ENCODE results near the gene EXOSC10. TPM values are rescaled to one million over a fixed set of nuclear protein-coding genes. Genes with fewer than 3 reads are reported as not detected.

EXOSC10 gene
- polyA plus RNA-seq, 1 experiment, result 72.1 TPM

DNA sequence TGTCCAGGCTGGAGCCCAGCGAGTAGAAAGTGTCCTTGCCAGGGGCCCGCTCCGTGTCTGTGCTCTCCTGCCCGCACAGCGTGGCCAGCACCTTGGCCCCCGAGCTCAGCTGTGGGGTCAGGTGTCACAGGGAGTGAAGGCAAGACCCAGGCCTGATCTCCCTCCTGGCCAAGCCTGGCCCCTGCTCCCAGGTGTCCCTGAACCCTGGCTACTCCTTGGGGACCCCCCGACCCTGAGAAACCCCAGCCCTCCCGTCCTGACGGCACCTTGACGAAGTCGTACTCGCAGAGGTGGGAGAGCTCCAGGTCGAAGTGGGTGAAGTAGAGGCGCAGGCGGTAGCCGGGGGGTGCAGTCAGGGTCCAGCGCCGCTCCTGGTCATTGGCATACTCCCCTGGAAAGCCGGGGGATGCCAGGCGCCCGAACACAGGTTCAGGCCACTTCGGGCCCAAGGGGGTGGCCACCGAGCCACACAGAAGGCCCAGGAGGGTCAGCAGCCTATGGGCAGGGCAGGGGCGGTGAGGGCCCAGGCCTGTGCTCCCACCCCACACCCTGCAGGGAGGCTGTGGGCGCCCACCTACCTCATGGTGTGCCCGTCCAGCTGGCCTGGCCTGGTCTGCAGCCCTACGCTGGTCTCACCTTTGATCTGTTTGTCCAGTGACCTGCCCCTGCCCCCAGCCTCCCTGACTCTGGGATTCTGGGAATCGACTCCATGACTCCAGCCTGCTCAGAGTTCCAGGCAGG, 52.9 kb downstream of the EXOSC10 start, which contains the start of gene MASP2:
Gene MASP2 (minus strand): TSS at position 615 of the 741 bp plus-strand sequence. CDS start 32 bp downstream, at position 583.
- ChIA-PET POLR2A (no interaction called here), CTCF (interaction anchor here (2.8 kb wide), 1 partner anchor 9 kb away, joined by 11 read pairs; no protein-coding TSS in a partner anchor)
- no peak for DNase-seq (ENCODE audit: low read depth)
- H3K36me3 ChIP-seq (ENCODE audit: control insufficient read depth, insufficient read depth, low read length), result no peaks in the 10 kb centered on the region
- no peaks in the 10 kb centered on the region for H3K27me3 ChIP-seq (ENCODE audit: control insufficient read depth, insufficient read depth, low read length)
- H3K4me3 ChIP-seq (ENCODE audit: low read depth, low read length), result no peak within 1 kb of the TSS
- TF ChIP-seq, protein P1, sequence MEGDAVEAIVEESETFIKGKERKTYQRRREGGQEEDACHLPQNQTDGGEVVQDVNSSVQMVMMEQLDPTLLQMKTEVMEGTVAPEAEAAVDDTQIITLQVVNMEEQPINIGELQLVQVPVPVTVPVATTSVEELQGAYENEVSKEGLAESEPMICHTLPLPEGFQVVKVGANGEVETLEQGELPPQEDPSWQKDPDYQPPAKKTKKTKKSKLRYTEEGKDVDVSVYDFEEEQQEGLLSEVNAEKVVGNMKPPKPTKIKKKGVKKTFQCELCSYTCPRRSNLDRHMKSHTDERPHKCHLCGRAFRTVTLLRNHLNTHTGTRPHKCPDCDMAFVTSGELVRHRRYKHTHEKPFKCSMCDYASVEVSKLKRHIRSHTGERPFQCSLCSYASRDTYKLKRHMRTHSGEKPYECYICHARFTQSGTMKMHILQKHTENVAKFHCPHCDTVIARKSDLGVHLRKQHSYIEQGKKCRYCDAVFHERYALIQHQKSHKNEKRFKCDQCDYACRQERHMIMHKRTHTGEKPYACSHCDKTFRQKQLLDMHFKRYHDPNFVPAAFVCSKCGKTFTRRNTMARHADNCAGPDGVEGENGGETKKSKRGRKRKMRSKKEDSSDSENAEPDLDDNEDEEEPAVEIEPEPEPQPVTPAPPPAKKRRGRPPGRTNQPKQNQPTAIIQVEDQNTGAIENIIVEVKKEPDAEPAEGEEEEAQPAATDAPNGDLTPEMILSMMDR (IDR thresholded peaks at IDR 0.05; ENCODE audit: insufficient read depth, low read depth, low read length), result no peak

DNA sequence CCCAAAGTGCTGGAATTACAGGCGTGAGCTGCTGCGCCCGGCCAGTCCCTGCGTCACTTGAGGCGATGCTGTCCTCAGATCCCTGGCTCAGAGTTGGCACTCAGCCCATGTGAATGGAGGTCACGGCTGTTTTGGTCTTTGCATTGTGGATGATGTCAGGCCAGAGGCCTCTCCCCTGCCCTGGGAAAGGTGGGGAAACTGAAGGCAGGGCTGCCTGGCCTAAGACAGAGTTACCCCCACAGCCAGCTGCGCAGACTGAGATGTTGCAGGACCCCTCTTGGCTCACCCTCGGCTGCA, 53.5 kb downstream of the EXOSC10 start:
- H3K27me3 ChIP-seq (ENCODE audit: control insufficient read depth, insufficient read depth, low read length), result no peaks in the 10 kb centered on the region
- no peaks in the 10 kb centered on the region for H3K36me3 ChIP-seq (ENCODE audit: control insufficient read depth, insufficient read depth, low read length)
- ChIA-PET CTCF (interaction anchor here (2.8 kb wide), 1 partner anchor 9 kb away, joined by 11 read pairs; no protein-coding TSS in a partner anchor), POLR2A (no interaction called here)
- TF ChIP-seq, protein P1 (IDR thresholded peaks at IDR 0.05; ENCODE audit: insufficient read depth, low read depth, low read length), result no peak
- no peak for DNase-seq (ENCODE audit: low read depth)
- no peak overlapping the region for H3K4me3 ChIP-seq (ENCODE audit: low read depth, low read length)

DNA sequence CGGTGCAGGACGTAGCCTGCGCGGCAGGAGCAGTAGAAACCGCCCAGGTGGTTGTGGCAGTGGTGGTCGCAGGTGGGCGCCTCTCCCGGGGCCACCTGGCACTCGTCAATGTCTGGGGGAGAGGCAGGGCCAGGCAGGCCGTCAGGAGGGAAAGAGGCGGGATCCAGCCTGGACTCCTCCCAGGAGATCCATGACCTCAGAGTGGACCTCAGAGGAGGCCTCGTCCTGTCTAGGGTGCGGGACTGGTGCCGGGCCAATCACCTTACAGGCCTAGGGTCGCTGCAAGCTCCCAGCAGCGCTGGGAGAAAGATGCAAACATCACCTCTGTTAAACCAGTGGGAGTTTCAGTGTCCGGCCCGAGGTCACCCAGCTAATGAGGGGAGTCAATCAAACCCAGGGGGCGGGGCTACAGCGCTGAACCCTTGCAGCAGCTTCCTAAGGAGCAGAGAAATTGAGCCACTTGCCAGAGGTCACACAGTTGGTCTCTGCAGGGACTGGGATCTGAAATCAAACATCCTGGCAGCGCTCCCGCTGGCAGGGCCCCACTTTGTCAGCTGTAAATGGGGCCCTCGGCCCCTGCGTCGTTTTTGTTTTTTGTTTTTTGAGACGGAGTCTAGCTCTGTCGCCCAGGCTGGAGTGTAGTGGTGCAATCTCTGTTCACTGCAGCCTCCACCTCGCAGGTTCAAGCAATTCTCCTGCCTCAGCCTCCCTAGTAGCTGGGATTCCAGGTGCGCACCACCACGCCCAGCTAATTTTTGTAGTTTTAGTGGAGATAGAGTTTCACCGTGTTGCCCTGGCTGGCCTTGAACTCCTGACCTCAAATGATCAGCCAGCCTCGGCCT, 54.0 kb downstream of the EXOSC10 start:
- CTCF ChIA-PET, result interaction anchor here (2.8 kb wide), 1 partner anchor 8 kb away, joined by 11 read pairs; no protein-coding TSS in a partner anchor
- DNase-seq (ENCODE audit: low read depth), result no peak
- POLR2A ChIA-PET, result no interaction called here

DNA sequence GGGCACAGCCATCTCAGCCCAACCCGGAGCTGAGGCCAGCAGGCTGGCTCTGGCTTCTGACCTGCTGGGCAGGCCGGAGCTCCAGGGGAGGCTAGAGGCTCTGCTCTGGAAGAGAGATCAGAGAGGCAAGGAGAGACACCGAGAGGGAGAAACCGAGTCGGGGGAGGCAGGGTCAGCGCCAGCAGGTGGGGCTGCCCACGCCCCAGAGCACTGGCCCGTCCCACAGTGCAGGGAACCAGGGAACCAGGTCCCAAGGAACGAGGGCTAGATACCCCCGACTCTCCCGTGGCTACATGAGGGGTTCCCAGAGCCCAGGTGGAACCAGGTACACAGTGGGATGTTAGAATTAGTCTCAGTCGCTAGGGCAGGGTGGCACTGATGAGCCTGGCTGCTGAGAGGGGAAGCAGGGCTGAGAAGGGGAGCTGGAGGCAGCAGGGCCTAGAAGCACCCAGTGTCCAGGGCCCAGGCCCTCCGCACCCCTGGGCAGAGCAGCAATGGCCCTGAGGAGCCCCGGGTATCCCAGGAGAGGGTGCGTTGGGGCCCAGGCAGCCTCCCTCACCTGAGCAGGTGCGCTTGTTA, 54.7 kb downstream of the EXOSC10 start:
- CTCF ChIA-PET, result interaction anchor here (2.8 kb wide), 1 partner anchor 7 kb away, joined by 11 read pairs; no protein-coding TSS in a partner anchor
- Histone ChIP-seq H3K27me3 (ENCODE audit: control insufficient read depth, insufficient read depth, low read length) (no peaks in the 10 kb centered on the region), H3K36me3 (ENCODE audit: control insufficient read depth, insufficient read depth, low read length) (no peaks in the 10 kb centered on the region), H3K4me3 (ENCODE audit: low read depth, low read length) (no peak overlapping the region)
- no peak for DNase-seq (ENCODE audit: low read depth)
- TF ChIP-seq, protein P1 (IDR thresholded peaks at IDR 0.05; ENCODE audit: insufficient read depth, low read depth, low read length), result no peak
- POLR2A ChIA-PET, result no interaction called here

More for the DNA sequence above, 54.0 kb downstream of the EXOSC10 start:
- no peaks in the 10 kb centered on the region for H3K27me3 ChIP-seq (ENCODE audit: control insufficient read depth, insufficient read depth, low read length)
- H3K4me3 ChIP-seq (ENCODE audit: low read depth, low read length), result no peak overlapping the region
- TF ChIP-seq, protein P1 (IDR thresholded peaks at IDR 0.05; ENCODE audit: insufficient read depth, low read depth, low read length), result no peak
- H3K36me3 ChIP-seq (ENCODE audit: control insufficient read depth, insufficient read depth, low read length), result no peaks in the 10 kb centered on the region

Measured in BJ (cell line).